Astrocyte of the spinal cord (primary cell): Measurements from ENCODE around the gene POC1A.

Experiments
- DNase-seq: peaks from one replicate; pipeline ENCODE4 v3.0.0; 2011; ENCODE audit warnings: low read depth, low spot score
- H3K4me3 ChIP-seq: 2 replicates; pipeline ENCODE4 v1.5.1; 2011; ENCODE audit warnings: low read depth, mild to moderate bottlenecking, low read length, moderate library complexity
- in situ Hi-C: cut with HindIII; loops from 2 replicates; pipeline ENCODE4 v1.10.0; 2017; ENCODE audit warnings: low sequenced_read_pairs
- TF ChIP-seq, protein P1 (sequence below): IDR thresholded peaks from 2 replicates; pipeline ENCODE4 v1.5.1; 2012; ENCODE audit warnings: low read depth, mild to moderate bottlenecking, low read length, inconsistent platforms

The POC1A gene

DNA sequence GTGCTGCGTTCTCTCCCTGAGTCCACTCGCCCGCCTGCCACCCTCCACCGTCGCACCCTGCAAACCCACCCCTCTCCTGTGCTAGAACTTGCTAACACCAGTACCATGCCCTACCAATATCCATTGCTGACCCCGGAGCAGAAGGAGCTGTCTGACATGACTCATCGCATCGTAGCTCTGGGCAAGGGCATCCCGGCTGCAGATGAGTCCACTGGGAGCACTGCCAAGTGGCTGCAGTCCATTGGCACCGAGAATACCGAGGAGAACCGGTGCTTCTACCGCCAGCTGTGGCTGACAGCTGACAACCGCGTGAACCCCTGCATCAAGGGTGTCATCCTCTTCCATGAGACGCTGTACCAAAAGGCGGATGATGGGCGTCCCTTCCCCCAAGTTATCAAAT lies 38.8 kb upstream of the POC1A start:
- in situ Hi-C loops: no loop called here
- no peak overlapping the region for H3K4me3 ChIP-seq
- TF ChIP-seq, protein P1, sequence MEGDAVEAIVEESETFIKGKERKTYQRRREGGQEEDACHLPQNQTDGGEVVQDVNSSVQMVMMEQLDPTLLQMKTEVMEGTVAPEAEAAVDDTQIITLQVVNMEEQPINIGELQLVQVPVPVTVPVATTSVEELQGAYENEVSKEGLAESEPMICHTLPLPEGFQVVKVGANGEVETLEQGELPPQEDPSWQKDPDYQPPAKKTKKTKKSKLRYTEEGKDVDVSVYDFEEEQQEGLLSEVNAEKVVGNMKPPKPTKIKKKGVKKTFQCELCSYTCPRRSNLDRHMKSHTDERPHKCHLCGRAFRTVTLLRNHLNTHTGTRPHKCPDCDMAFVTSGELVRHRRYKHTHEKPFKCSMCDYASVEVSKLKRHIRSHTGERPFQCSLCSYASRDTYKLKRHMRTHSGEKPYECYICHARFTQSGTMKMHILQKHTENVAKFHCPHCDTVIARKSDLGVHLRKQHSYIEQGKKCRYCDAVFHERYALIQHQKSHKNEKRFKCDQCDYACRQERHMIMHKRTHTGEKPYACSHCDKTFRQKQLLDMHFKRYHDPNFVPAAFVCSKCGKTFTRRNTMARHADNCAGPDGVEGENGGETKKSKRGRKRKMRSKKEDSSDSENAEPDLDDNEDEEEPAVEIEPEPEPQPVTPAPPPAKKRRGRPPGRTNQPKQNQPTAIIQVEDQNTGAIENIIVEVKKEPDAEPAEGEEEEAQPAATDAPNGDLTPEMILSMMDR: no peak
- no peak for DNase-seq

DNA sequence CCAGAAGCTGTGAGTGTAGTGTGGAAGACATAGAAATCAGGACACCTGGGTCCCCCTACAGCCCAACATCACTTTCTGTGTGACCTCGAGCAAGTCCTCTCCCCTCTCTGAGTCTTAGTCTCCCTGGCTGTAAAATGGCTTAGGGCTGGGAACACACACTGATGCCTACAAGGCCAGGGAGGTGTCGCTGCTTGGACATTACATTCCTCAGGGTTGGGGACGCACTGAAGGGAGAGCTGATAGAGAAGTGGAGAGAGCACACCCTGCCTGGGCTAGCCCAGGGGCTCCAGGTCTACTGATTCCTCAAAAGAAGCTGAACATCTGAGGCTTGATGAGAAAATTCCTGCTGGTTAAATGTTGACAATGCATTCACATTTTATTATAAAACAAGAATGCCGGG lies 37.4 kb upstream of the POC1A start:
- H3K4me3 ChIP-seq: no peak overlapping the region
- DNase-seq: no peak
- in situ Hi-C loops: no loop called here
- TF ChIP-seq, protein P1: no peak

DNA sequence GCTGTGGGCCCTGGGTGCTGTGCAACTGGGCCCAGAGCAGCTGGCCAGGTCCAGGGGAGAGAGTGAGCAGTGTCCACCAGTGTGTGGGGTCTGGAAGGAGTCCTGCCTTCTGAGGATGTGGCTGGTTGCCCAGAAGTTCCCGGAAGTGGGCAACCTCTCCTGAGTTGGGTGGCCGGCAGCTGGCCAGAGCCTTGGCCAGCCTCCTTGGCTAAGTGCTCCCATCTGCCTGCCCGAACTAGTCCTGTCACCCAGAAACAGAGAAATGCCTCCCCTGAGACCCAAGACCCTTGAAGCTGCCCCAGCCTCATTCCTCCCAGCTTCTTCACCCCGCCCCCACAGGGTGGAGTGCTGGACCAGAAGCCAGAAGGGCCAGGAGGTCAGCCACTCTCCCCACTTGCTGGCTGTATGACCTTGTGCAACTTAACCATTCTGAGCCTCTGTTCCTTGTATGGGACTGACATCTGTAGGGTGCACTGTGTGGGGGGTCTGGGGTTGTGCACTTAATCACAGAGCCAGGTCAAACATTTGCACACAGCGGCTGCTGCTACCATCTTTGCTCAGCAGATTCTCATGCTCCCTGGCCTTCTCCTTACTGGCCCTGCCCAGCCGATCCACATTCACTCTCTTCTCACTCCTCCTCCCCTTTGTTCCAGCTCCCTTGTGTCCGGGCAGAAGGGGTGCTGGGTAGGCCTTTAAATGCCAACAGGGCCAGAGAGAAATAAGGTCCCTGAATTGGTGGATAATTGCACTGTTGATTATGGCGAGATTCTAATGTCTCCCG lies 36.3 kb upstream of the POC1A start:
- no peak overlapping the region for H3K4me3 ChIP-seq
- in situ Hi-C loops: no loop called here
- peak; percentile 49 for DNase-seq
- TF ChIP-seq, protein P1: no peak

DNA sequence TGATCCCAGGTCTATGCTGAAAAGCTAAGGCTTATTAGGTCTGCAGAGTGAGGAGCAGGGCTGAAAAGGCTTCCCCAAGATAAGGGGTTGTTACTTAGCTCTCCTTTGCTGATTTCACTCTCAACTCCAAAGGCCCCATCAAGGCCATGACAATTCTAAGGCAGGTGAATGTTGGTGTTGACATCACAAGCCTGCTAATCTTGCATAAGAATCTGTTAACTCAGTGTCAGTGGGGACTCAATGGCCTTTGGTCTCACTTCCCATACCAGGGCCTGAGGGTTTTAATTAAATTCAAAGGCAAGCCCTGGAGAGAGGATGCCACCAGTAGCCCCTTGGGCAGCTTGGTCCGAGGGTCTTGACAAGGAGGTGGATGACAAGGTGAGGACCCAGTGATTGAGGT lies 34.3 kb upstream of the POC1A start:
- TF ChIP-seq, protein P1: no peak
- DNase-seq: no peak
- in situ Hi-C loops: no loop called here

DNA sequence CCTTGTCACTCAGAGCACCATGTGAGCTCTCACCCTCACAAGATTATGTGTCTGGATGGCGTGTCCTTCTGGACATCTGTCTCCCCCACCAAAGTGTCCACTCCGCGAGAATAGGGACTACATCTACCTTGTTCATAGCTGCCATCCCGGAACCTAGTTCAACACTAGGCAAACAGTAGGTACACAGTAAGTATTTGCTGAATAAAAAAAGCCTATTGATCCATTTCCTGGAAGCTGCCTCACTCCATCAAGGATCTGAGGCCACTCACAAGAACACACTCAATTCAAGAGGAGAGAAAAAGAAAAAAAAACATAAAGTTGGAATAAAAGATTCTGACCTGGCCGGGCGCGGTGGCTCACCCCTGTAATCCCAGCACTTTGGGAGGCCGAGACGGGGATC lies 32.5 kb upstream of the POC1A start:
- TF ChIP-seq, protein P1: no peak
- H3K4me3 ChIP-seq: no peak overlapping the region
- in situ Hi-C loops: no loop called here
- DNase-seq: no peak

More for the DNA sequence above, 34.3 kb upstream of the POC1A start:
- H3K4me3 ChIP-seq: no peak overlapping the region

DNA sequence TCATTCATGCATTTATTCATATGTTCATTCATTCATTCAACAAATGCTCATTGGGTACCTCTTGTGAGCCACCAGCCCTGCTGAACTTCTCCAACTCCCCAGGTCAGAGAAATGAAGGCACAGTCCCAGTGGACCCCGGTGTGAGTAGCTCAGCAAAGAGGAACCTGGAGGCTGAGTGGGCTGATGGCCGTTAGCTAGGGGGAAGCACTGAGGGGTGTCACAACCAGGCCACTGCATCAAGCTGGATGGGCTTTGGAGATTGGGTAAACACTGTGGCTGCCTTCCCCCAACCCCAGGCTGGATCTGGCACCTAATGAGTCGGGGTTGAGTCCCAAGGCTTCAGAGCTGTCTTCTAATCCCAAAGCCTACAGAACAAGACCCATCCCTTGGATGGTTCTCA lies 31.6 kb upstream of the POC1A start:
- in situ Hi-C loops: no loop called here
- TF ChIP-seq, protein P1: no peak
- DNase-seq: no peak
- no peak overlapping the region for H3K4me3 ChIP-seq

DNA sequence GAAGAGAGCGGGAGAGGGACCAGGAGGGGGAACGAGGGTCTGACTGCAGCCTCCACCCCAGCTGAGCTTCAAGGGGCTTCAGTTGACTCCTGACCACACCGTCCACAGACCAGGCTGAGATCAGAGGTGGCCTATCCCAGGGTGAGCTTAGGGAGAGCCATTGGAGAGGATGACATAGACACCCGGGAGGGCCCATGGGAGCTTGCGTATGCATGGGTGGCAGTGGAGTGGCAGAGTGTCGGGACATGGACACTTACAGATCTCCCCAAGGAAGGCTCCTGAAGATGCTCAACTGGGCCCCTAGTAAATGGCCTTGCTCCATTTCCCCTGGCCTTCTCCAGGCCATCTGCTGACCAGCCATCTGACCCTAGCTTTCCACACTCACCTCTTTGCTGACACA lies 31.1 kb upstream of the POC1A start:
- H3K4me3 ChIP-seq: no peak overlapping the region
- TF ChIP-seq, protein P1: no peak
- no peak for DNase-seq
- in situ Hi-C loops: no loop called here
